HepG2 (cell line): ENCODE results near the gene ALX1. TPM values are rescaled to one million over a fixed set of nuclear protein-coding genes. Genes with fewer than 3 reads are reported as not detected.

Source experiments
- CERS6 ChIP-seq: sonication (generic); formaldehyde crosslinking; IDR thresholded peaks from 2 replicates; pipeline ENCODE4 v1.5.0; 2020; ENCODE audit warnings: missing genetic modification reagents
- CSRNP1 ChIP-seq: sonication (generic); formaldehyde crosslinking; IDR thresholded peaks from 2 replicates; pipeline ENCODE4 v1.8.1; 2023; ENCODE audit warnings: mild to moderate bottlenecking, missing genetic modification reagents
- NAIF1 ChIP-seq: sonication (generic); formaldehyde crosslinking; IDR thresholded peaks from 2 replicates; pipeline ENCODE4 v1.5.0; 2020; ENCODE audit warnings: mild to moderate bottlenecking, missing genetic modification reagents, borderline replicate concordance
- NCOR1 ChIP-seq: fragments of 200-600 bp; sonication (generic); IDR thresholded peaks from 2 replicates; pipeline ENCODE4 v1.7.0; 2017; ENCODE audit warnings: antibody characterized with exemption, low read length, borderline replicate concordance
- SP4 ChIP-seq: sonication (generic); formaldehyde crosslinking; IDR thresholded peaks from 2 replicates; pipeline ENCODE4 v1.8.1; 2023; ENCODE audit warnings: mild to moderate bottlenecking, missing genetic modification reagents
- TMF1 ChIP-seq: sonication (generic); formaldehyde crosslinking; IDR thresholded peaks from 2 replicates; pipeline ENCODE4 v1.8.1; 2022; ENCODE audit warnings: low read depth, missing genetic modification reagents
- ZNF44 ChIP-seq: sonication (generic); formaldehyde crosslinking; IDR thresholded peaks from 2 replicates; pipeline ENCODE4 v1.5.1; 2020; ENCODE audit warnings: mild to moderate bottlenecking, missing genetic modification reagents
- ZNF564 ChIP-seq: sonication (generic); formaldehyde crosslinking; IDR thresholded peaks from 2 replicates; pipeline ENCODE4 v1.8.1; 2023; ENCODE audit warnings: mild to moderate bottlenecking, missing genetic modification reagents
- polyA plus RNA-seq, 8 experiments: library from polyadenylated mRNA; depleted of rRNA in 3 of 8; stranded (reverse) in 7 of 8; unstranded in 1 of 8; fragments of >200 nt; fragmentation: Illumina TruSeq in 4 of 8; extraction: Trizol in 4 of 8; gene quantifications; 2 replicates each; pipeline versions ENCODE4 v1.2.1 to v1.2.3, GENCODE V29; 2011 to 2016; ENCODE audit warnings: low read depth in 4 of 8, missing spikeins in 1 of 8, mixed read lengths in 1 of 8; ENCODE audit not compliant: insufficient read depth in 1 of 8
- total RNA-seq, 5 experiments: library from RNA; depleted of rRNA; stranded (reverse); fragments of >200 nt; fragmentation: Illumina TruSeq; extraction: Trizol; gene quantifications; 2 replicates each; pipeline ENCODE4 v1.2.3, GENCODE V29; 2016; ENCODE audit warnings: low read depth in 1 of 5
- TF ChIP-seq, protein P1 (sequence below): sonication (generic); formaldehyde crosslinking; IDR thresholded peaks from 2 replicates; pipeline ENCODE4 v1.4.0; 2020; ENCODE audit warnings: missing genetic modification reagents

The ALX1 gene
- total and polyA plus RNA-seq, 2 of the 13 experiments (the other 11 are each of a cell fraction or from before 2014, with no cell fraction given) = not detected

DNA sequence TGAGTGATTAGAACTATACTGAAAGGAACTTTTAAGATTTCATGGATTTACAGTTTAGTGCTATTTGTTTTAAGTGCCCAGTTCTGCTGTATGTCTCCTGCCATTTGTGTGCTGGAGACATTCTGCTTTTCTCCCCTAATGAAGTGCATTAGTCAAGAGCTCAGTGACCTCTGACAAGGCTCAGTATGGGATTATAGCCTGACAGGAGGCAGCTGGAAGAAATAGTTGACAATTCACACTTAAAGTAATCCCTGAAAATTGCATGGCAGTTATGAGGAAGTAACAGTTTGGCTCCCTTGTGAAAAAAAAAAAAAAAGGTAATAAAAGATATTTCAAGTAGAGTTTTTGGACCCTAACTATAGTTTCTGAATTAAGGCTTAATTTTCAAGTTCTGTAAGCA lies 70.3 kb downstream of the ALX1 start (continued):
- no peak for TF ChIP-seq CERS6
- TF ChIP-seq SP4 (CRISPR knock-in tag) = no peak
- no peak for TF ChIP-seq CSRNP1
- no peak for TF ChIP-seq ZNF44
- no peak for TF ChIP-seq TMF1
- TF ChIP-seq, protein P1, sequence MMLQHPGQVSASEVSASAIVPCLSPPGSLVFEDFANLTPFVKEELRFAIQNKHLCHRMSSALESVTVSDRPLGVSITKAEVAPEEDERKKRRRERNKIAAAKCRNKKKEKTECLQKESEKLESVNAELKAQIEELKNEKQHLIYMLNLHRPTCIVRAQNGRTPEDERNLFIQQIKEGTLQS (CRISPR knock-in tag) = no peak
- no peak for TF ChIP-seq NAIF1
- TF ChIP-seq NCOR1 = no peak
- TF ChIP-seq ZNF564 (CRISPR knock-in tag) = no peak

Other genes starting within 250 kb of the ALX1 start
- gene TSPAN19, start 243.9 kb upstream of the ALX1 start, total RNA-seq (2016; rRNA removed; fragmentation: Illumina TruSeq; extraction: Trizol) = not detected in 2 replicates
- gene TSPAN19, start 243.9 kb upstream of the ALX1 start, polyA plus RNA-seq (2011; rRNA removed) = not detected in 2 replicates
- not detected in 2 replicates for gene LRRIQ1, start 243.9 kb upstream of the ALX1 start, total RNA-seq (2016; rRNA removed; fragmentation: Illumina TruSeq; extraction: Trizol)
- gene LRRIQ1, start 243.9 kb upstream of the ALX1 start, polyA plus RNA-seq (2011; rRNA removed) = not detected in 2 replicates